H1 (cell line): ENCODE results near the gene OR5K2. TPM values are rescaled to one million over a fixed set of nuclear protein-coding genes. Genes with fewer than 3 reads are reported as not detected.

Experiments used
- CTCF ChIA-PET: fragments of 300-600 bp; sonication (Branson Sonifier 250); formaldehyde crosslinking; loops from one replicate; lab custom pipeline; 2021; ENCODE audit not compliant: partially characterized antibody; lab: Charles Lee
- POLR2A ChIA-PET: fragments of 300-600 bp; sonication (Branson Sonifier 250); formaldehyde crosslinking; loops from one replicate; lab custom pipeline; 2021; ENCODE audit warnings: inconsistent platforms; ENCODE audit not compliant: partially characterized antibody; lab: Charles Lee
- DNase-seq, 2 experiments: peaks; one replicate each; pipeline versions ENCODE4 v3.0.0 to v3.0.0-alpha.2; 2010 to 2022; ENCODE audit warnings: low spot score in 2 of 2, low read depth in 1 of 2, mixed read lengths in 1 of 2
- FAIRE-seq: peaks from 2 replicates; lab custom pipeline; 2011; peaks lifted over from hg19 to GRCh38; lab: Jason Lieb, UNC
- H2AFZ ChIP-seq: 2 replicates; pipeline ENCODE4 v1.8.1; 2012; ENCODE audit warnings: low read length, inconsistent platforms
- H2AK5ac ChIP-seq: 2 replicates; pipeline ENCODE4 v1.6.1; 2013; ENCODE audit warnings: low read depth, low read length
- H2BK120ac ChIP-seq: replicated peaks from 2 replicates; pipeline ENCODE3; 2013; ENCODE audit warnings: low read depth, low read length, inconsistent platforms
- H2BK12ac ChIP-seq: 2 replicates; pipeline ENCODE4 v1.6.1; 2013; ENCODE audit warnings: low read depth, low read length
- H2BK15ac ChIP-seq: 2 replicates; pipeline ENCODE4 v1.6.1; 2013; ENCODE audit warnings: low read length
- H2BK20ac ChIP-seq: 2 replicates; pipeline ENCODE4 v1.6.1; 2013; ENCODE audit warnings: low read length
- H2BK5ac ChIP-seq: 2 replicates; pipeline ENCODE4 v1.6.1; 2013; ENCODE audit warnings: low read depth, low read length
- H3K14ac ChIP-seq: 2 replicates; pipeline ENCODE4 v1.6.1; 2013; ENCODE audit warnings: inconsistent platforms; ENCODE audit not compliant: insufficient read length
- H3K18ac ChIP-seq: 2 replicates; pipeline ENCODE4 v1.6.1; 2013; ENCODE audit warnings: low read length; ENCODE audit errors: extremely low read depth
- H3K23ac ChIP-seq: 2 replicates; pipeline ENCODE4 v1.6.1; 2013; ENCODE audit warnings: inconsistent platforms; ENCODE audit not compliant: insufficient read length
- H3K23me2 ChIP-seq: 2 replicates; pipeline ENCODE4 v1.6.1; 2013; ENCODE audit warnings: low read depth, low read length
- H3K27ac ChIP-seq: 2 replicates; pipeline ENCODE4 v1.6.1; 2011; ENCODE audit warnings: low read depth, low read length, inconsistent platforms
- H3K27me3 ChIP-seq, 4 experiments: replicated peaks in 1 of 4; 1 replicate in 1 of 4; 2 replicates in 3 of 4; pipeline versions ENCODE4 v1.6.1 to v1.8.1; 2011 to 2013; ENCODE audit warnings: low read length in 3 of 4, mild to moderate bottlenecking in 3 of 4, inconsistent platforms in 2 of 4, mixed read lengths in 2 of 4, moderate library complexity in 1 of 4; ENCODE audit not compliant: control insufficient read depth in 3 of 4, insufficient read depth in 3 of 4; ENCODE audit errors: extremely low read depth in 1 of 4
- H3K36me3 ChIP-seq, 4 experiments: 2 replicates each; pipeline versions ENCODE4 v1.6.1 to v1.8.1; 2011 to 2013; ENCODE audit warnings: mild to moderate bottlenecking in 4 of 4, low read length in 3 of 4, moderate library complexity in 2 of 4, control low read depth in 1 of 4, inconsistent platforms in 1 of 4; ENCODE audit not compliant: insufficient read depth in 4 of 4, control insufficient read depth in 2 of 4
- H3K4ac ChIP-seq: replicated peaks from 2 replicates; pipeline ENCODE3; 2013; ENCODE audit warnings: low read length, low read depth, mixed read lengths, inconsistent platforms; ENCODE audit not compliant: insufficient read length
- H3K4me1 ChIP-seq, 4 experiments: replicated peaks in 1 of 4; 1 replicate in 1 of 4; 2 replicates in 3 of 4; pipeline versions ENCODE4 v1.6.1 to v1.8.1; 2011 to 2013; ENCODE audit warnings: low read length in 3 of 4, inconsistent platforms in 2 of 4, mixed read lengths in 1 of 4; ENCODE audit not compliant: insufficient read depth in 4 of 4, control insufficient read depth in 3 of 4
- H3K4me2 ChIP-seq, 2 experiments: 2 replicates each; pipeline versions ENCODE4 v1.6.1 to v1.8.1; 2011 to 2013; ENCODE audit warnings: low read depth in 2 of 2, low read length in 2 of 2, control low read depth in 1 of 2, inconsistent platforms in 1 of 2, mild to moderate bottlenecking in 1 of 2; ENCODE audit not compliant: insufficient read depth in 1 of 2
- H3K4me3 ChIP-seq, 4 experiments: fragments of 200-600, 300-600 bp in 1 of 4; sonication (generic), shearing (Covaris generic), sonication (Bioruptor Twin) in 1 of 4; 2 replicates each; pipeline versions ENCODE4 v1.5.1 to v1.8.1; 2011 to 2016; ENCODE audit warnings: low read length in 4 of 4, low read depth in 3 of 4, control low read depth in 2 of 4, inconsistent platforms in 2 of 4, mild to moderate bottlenecking in 2 of 4, mixed read lengths in 1 of 4, moderate library complexity in 1 of 4; ENCODE audit not compliant: insufficient read depth in 2 of 4; ENCODE audit errors: extremely low read depth in 1 of 4
- H3K56ac ChIP-seq: replicated peaks from 2 replicates; pipeline ENCODE3; 2013; ENCODE audit warnings: low read depth, mild to moderate bottlenecking, mixed read lengths, low read length, inconsistent platforms; ENCODE audit not compliant: insufficient read length
- H3K79me1 ChIP-seq: 2 replicates; pipeline ENCODE4 v1.6.1; 2013; ENCODE audit warnings: low read depth, low read length, control low read depth
- H3K79me2 ChIP-seq, 2 experiments: 2 replicates each; pipeline versions ENCODE4 v1.6.1 to v1.8.1; 2012 to 2013; ENCODE audit warnings: low read length in 2 of 2, mild to moderate bottlenecking in 2 of 2, inconsistent platforms in 1 of 2; ENCODE audit not compliant: insufficient read depth in 2 of 2, control insufficient read depth in 1 of 2
- H3K9ac ChIP-seq, 4 experiments: replicated peaks in 1 of 4; 1 replicate in 1 of 4; 2 replicates in 3 of 4; pipeline versions ENCODE4 v1.6.1 to v1.8.1; 2011 to 2013; ENCODE audit warnings: low read depth in 3 of 4, low read length in 3 of 4, control low read depth in 2 of 4, mild to moderate bottlenecking in 2 of 4, moderate library complexity in 2 of 4, inconsistent platforms in 1 of 4; ENCODE audit errors: extremely low read depth in 1 of 4
- H3K9me3 ChIP-seq, 2 experiments: 2 replicates each; pipeline versions ENCODE4 v1.6.1 to v1.8.1; 2012 to 2013; ENCODE audit warnings: mild to moderate bottlenecking in 2 of 2, moderate library complexity in 2 of 2, control low read depth in 1 of 2, inconsistent platforms in 1 of 2, low read depth in 1 of 2, low read length in 1 of 2, mixed read lengths in 1 of 2; ENCODE audit not compliant: insufficient read depth in 2 of 2
- H4K20me1 ChIP-seq, 2 experiments: replicated peaks in 1 of 2; 2 replicates each; pipeline versions ENCODE3 to v1.8.1; 2011 to 2013; ENCODE audit warnings: inconsistent platforms in 2 of 2, low read length in 2 of 2, mild to moderate bottlenecking in 1 of 2; ENCODE audit not compliant: insufficient read depth in 2 of 2, control insufficient read depth in 1 of 2
- H4K5ac ChIP-seq: 2 replicates; pipeline ENCODE4 v1.6.1; 2013; ENCODE audit warnings: low read length, low read depth, mixed read lengths, inconsistent platforms; ENCODE audit not compliant: insufficient read length
- H4K8ac ChIP-seq: 2 replicates; pipeline ENCODE4 v1.8.0; 2013; ENCODE audit warnings: mild to moderate bottlenecking, moderate library complexity, low read length, inconsistent platforms; ENCODE audit not compliant: insufficient read depth; ENCODE audit errors: extremely low read depth
- H4K91ac ChIP-seq: replicated peaks from 2 replicates; pipeline ENCODE3; 2013; ENCODE audit warnings: low read length, mixed read lengths, inconsistent platforms; ENCODE audit not compliant: insufficient read length
- BRCA1 ChIP-seq: IDR thresholded peaks from 2 replicates; pipeline ENCODE4 v1.6.1; 2012; ENCODE audit warnings: low read depth, low read length, improper control_type of control experiment
- CBX5 ChIP-seq: fragments of 300-800, 300-1000 bp; sonication (generic); IDR thresholded peaks from 2 replicates; pipeline ENCODE4 v1.7.1; 2016; ENCODE audit warnings: antibody characterized with exemption, low read length, low read depth
- CTCF ChIP-seq, 3 experiments: IDR thresholded peaks; 1 replicate in 2 of 3; 2 replicates in 1 of 3; pipeline versions ENCODE4 v1.5.1 to v1.6.1; 2011; ENCODE audit warnings: low read length in 3 of 3, mild to moderate bottlenecking in 3 of 3, inconsistent platforms in 2 of 3, low read depth in 1 of 3, moderate library complexity in 1 of 3; ENCODE audit not compliant: insufficient read depth in 1 of 3; ENCODE audit errors: control extremely low read depth in 1 of 3
- E2F6 ChIP-seq: IDR thresholded peaks from 2 replicates; pipeline ENCODE4 v1.6.1; 2012; ENCODE audit warnings: inconsistent platforms
- EZH2 ChIP-seq: fragments of 200-600 bp; sonication (generic); IDR thresholded peaks from 2 replicates; pipeline ENCODE4 v1.7.1; 2012; ENCODE audit warnings: low read depth, mild to moderate bottlenecking, moderate library complexity, low read length, inconsistent platforms; ENCODE audit not compliant: severe bottlenecking
- KDM5A ChIP-seq: fragments of 200-600 bp; IDR thresholded peaks from 2 replicates; pipeline ENCODE4 v1.7.1; 2012; ENCODE audit warnings: mild to moderate bottlenecking, low read length, inconsistent platforms, mixed read lengths
- RBBP5 ChIP-seq: IDR thresholded peaks from 2 replicates; pipeline ENCODE4 v1.7.1; 2012; ENCODE audit warnings: low read depth, mild to moderate bottlenecking, inconsistent platforms, low read length, moderate library complexity, borderline replicate concordance
- SP2 ChIP-seq: IDR thresholded peaks from 2 replicates; pipeline ENCODE4 v1.6.1; 2012; ENCODE audit warnings: mild to moderate bottlenecking, low read length, inconsistent platforms
- TBP ChIP-seq: IDR thresholded peaks from 2 replicates; pipeline ENCODE4 v1.6.1; 2011; ENCODE audit warnings: low read depth, low read length, improper control_type of control experiment
- WGBS, 2 experiments: shearing (Covaris generic) in 1 of 2; methylation state at CpG; one replicate each; pipeline versions ENCODE4 v1.1.6 to v1.1.7; 2013 to 2015; ENCODE audit warnings: low lambda C conversion rate in 2 of 2, mixed read lengths in 2 of 2, inconsistent platforms in 1 of 2, low coverage in 1 of 2, missing lambda C conversion rate in 1 of 2; ENCODE audit not compliant: insufficient replicate concordance in 2 of 2, insufficient coverage in 1 of 2, insufficient read length in 1 of 2; ENCODE audit errors: extremely low coverage in 1 of 2, missing lambda C conversion rate in 1 of 2; 5-methylcytosine and 5-hydroxymethylcytosine counted together
- polyA plus RNA-seq, 7 experiments: library from polyadenylated mRNA; depleted of rRNA in 3 of 7; stranded (reverse) in 5 of 7; unstranded in 2 of 7; fragments of >200 nt in 5 of 7; fragments of 200-250 nt in 2 of 7; gene quantifications; 1 replicate in 5 of 7; 2 replicates in 1 of 7; 4 replicates in 1 of 7; pipeline versions ENCODE4 v1.2.1 to v1.2.3, GENCODE V29; 2011 to 2013; ENCODE audit warnings: missing spikeins in 2 of 7, mixed read lengths in 2 of 7
- total RNA-seq: library from RNA; stranded (reverse); fragmentation: NEBNext Ultra II Directional; extraction: Animal tissue kit (Norgen Biotek cat#: 25700); gene quantifications from 2 replicates; pipeline ENCODE4 v1.2.1, GENCODE V29; 2021

Gene OR5K2
- total and polyA plus RNA-seq, 2 of the 8 experiments (the other 6 are each of a cell fraction or from before 2014, with no cell fraction given): not detected

- no peak overlapping the region for H2AFZ ChIP-seq
- no peak overlapping the region for H3K4ac ChIP-seq
- no peak overlapping the region for H3K27ac ChIP-seq
- H3K14ac ChIP-seq: no peak overlapping the region
- H3K23ac ChIP-seq: no peak overlapping the region
- CTCF ChIA-PET: interaction anchor here (1.3 kb wide), 1 partner anchor 20 kb away, joined by 3 read pairs; no protein-coding TSS in a partner anchor
- H3K18ac ChIP-seq: no peak overlapping the region
- no peak overlapping the region for H2BK5ac ChIP-seq
- no peak overlapping the region for H2BK12ac ChIP-seq
- no peak overlapping the region for H2BK15ac ChIP-seq
- H3K9ac ChIP-seq: no peak overlapping the region
- POLR2A ChIA-PET: no interaction called here
- no peak overlapping the region for H2AK5ac ChIP-seq
- H3K79me1 ChIP-seq: no peaks in the 10 kb centered on the region
- WGBS, 2 experiments: 83% methylated on average over 1 of the region's 1 CpG; no CpG with 5 or more reads in 1 of the 2 experiments
- TF ChIP-seq EZH2: no peak
- no peak for TF ChIP-seq CTCF (IDR thresholded peaks at IDR 0.05; ENCODE audit: control extremely low read depth in 1 of 3, insufficient read depth in 1 of 3, low read depth in 1 of 3, low read length in 3 of 3)
- no peak for TF ChIP-seq CBX5
- no peak for TF ChIP-seq TBP
- TF ChIP-seq SP2: no peak
- TF ChIP-seq KDM5A: no peak
- TF ChIP-seq E2F6: no peak
- TF ChIP-seq RBBP5: no peak
- TF ChIP-seq BRCA1: no peak
- DNase-seq: no peak
- H3K27me3 ChIP-seq: peaks cover 0 to 1% (median 0%) of the 10 kb centered on the region in 4 experiments; a peak in 1 of 7 replicates
- no peak overlapping the region for H3K56ac ChIP-seq
- no peaks in the 10 kb centered on the region for H3K9me3 ChIP-seq
- no peak overlapping the region for H4K91ac ChIP-seq
- H3K79me2 ChIP-seq: no peaks in the 10 kb centered on the region
- no peak overlapping the region for H2BK20ac ChIP-seq
- no peak overlapping the region for H4K8ac ChIP-seq
- no peaks in the 10 kb centered on the region for H4K20me1 ChIP-seq
- H3K4me1 ChIP-seq: no peaks in the 10 kb centered on the region
- no peak overlapping the region for H4K5ac ChIP-seq
- H3K4me2 ChIP-seq: no peak overlapping the region
- H3K23me2 ChIP-seq: no peaks in the 10 kb centered on the region
- no peak for FAIRE-seq
- no peaks in the 10 kb centered on the region for H3K36me3 ChIP-seq
- H2BK120ac ChIP-seq: no peak overlapping the region
- no peak overlapping the region for H3K4me3 ChIP-seq
Observed at GRCh38 chr3:98534734-98535133, 37.3 kb downstream of the OR5K2 start.
